GM21447 (cell line): ENCODE results near the gene CDCP1.
A peak's percentile ranks its signal among the peaks of the same experiment; 100 is the strongest.

Source experiments
- ATAC-seq: cut with Tn5 transposase; IDR thresholded peaks from one replicate; pipeline ENCODE4 v1.9.1; 2021; ENCODE audit not compliant: unreplicated experiment

The CDCP1 gene

GRCh38 chr3:45118615-45119071, 27.5 kb downstream of the CDCP1 start:
- no peak for ATAC-seq

GRCh38 chr3:45116350-45116749, 29.8 kb downstream of the CDCP1 start:
- no peak for ATAC-seq

- ATAC-seq, result no peak
These were observed 32.5 kb downstream of the CDCP1 start for GRCh38 chr3:45113625-45114050.

- no peak for ATAC-seq
These were observed 33.2 kb downstream of the CDCP1 start for GRCh38 chr3:45112939-45113338.

- no peak for ATAC-seq
These were observed 35.7 kb downstream of the CDCP1 start for GRCh38 chr3:45110509-45110833.

GRCh38 chr3:45109771-45110508, 36.2 kb downstream of the CDCP1 start:
- peak; percentile 61 for ATAC-seq

GRCh38 chr3:45106874-45107273, 39.3 kb downstream of the CDCP1 start:
- no peak for ATAC-seq

GRCh38 chr3:45105855-45106671, 40.1 kb downstream of the CDCP1 start:
- no peak for ATAC-seq

GRCh38 chr3:45104715-45105711, 41.2 kb downstream of the CDCP1 start:
- no peak for ATAC-seq

GRCh38 chr3:45103753-45104714, 42.1 kb downstream of the CDCP1 start:
- ATAC-seq, result no peak

- ATAC-seq, result no peak
These were observed 42.8 kb downstream of the CDCP1 start for GRCh38 chr3:45103334-45103733.

- ATAC-seq, result no peak
These were observed 45.2 kb downstream of the CDCP1 start for GRCh38 chr3:45100981-45101407.

- ATAC-seq, result no peak
These were observed 47.9 kb downstream of the CDCP1 start for GRCh38 chr3:45098310-45098709.

- no peak for ATAC-seq
These were observed 48.8 kb downstream of the CDCP1 start for GRCh38 chr3:45097296-45097883.

GRCh38 chr3:45095916-45096526, 50.2 kb downstream of the CDCP1 start:
- ATAC-seq, result no peak

GRCh38 chr3:45093176-45093575, 53.0 kb downstream of the CDCP1 start:
- ATAC-seq, result no peak

GRCh38 chr3:45092132-45093031, 53.8 kb downstream of the CDCP1 start:
- ATAC-seq, result no peak

GRCh38 chr3:45090855-45091254, 55.3 kb downstream of the CDCP1 start:
- ATAC-seq, result no peak
